Nephron (organoid): ENCODE data around the gene MCCC2.

ENCODE experiments used
- H3K27ac Mint-ChIP-seq, 3 experiments: 2 replicates each; pipeline ENCODE4 v1.8.0; 2020; ENCODE audit warnings: mixed read lengths in 3 of 3, mild to moderate bottlenecking in 2 of 3, moderate library complexity in 1 of 3
- H3K27me3 Mint-ChIP-seq: 2 replicates; pipeline ENCODE4 v1.8.0; 2021; ENCODE audit warnings: low read depth, mild to moderate bottlenecking, moderate library complexity, mixed read lengths
- H3K36me3 Mint-ChIP-seq: 2 replicates; pipeline ENCODE4 v1.8.0; 2020; ENCODE audit warnings: low read depth, mixed read lengths
- H3K4me1 Mint-ChIP-seq: 2 replicates; pipeline ENCODE4 v1.8.0; 2020; ENCODE audit warnings: mixed read lengths
- H3K4me3 Mint-ChIP-seq, 3 experiments: 2 replicates each; pipeline ENCODE4 v1.8.0; 2020; ENCODE audit warnings: mild to moderate bottlenecking in 3 of 3, mixed read lengths in 3 of 3, moderate library complexity in 2 of 3
- H3K9me3 Mint-ChIP-seq: 2 replicates; pipeline ENCODE4 v1.8.0; 2020; ENCODE audit warnings: mixed read lengths
- CTCF ChIP-seq, 3 experiments: fragments of 200-600 bp; sonication (generic); IDR thresholded peaks; one replicate each; pipeline ENCODE4 v1.5.0; 2021; ENCODE audit warnings: antibody characterized with exemption in 3 of 3; ENCODE audit not compliant: unreplicated experiment in 3 of 3

The MCCC2 gene

GRCh38 chr5:71651579-71651978 lies 64.4 kb downstream of the MCCC2 start:
- Mint-ChIP-seq H3K9me3 (no peaks in the 10 kb centered on the region), H3K4me3 (no peak overlapping the region), H3K27me3 (no peaks in the 10 kb centered on the region), H3K27ac (peak overlapping the region in 1 of 3 experiments; percentile 38), H3K36me3 (peaks cover 62% of the 10 kb centered on the region), H3K4me1 (peaks cover 5% of the 10 kb centered on the region)
- no peak for TF ChIP-seq CTCF (IDR thresholded peaks at IDR 0.05; ENCODE audit: unreplicated experiment in 3 of 3)

GRCh38 chr5:71652349-71652748 lies 65.2 kb downstream of the MCCC2 start:
- no peak overlapping the region for H3K4me3 Mint-ChIP-seq
- H3K4me1 Mint-ChIP-seq, result peaks cover 5% of the 10 kb centered on the region
- H3K27me3 Mint-ChIP-seq, result no peaks in the 10 kb centered on the region
- no peaks in the 10 kb centered on the region for H3K9me3 Mint-ChIP-seq
- peak overlapping the region in 1 of 3 experiments; percentile 90 for H3K27ac Mint-ChIP-seq
- no peak for TF ChIP-seq CTCF (IDR thresholded peaks at IDR 0.05; ENCODE audit: unreplicated experiment in 3 of 3)
- peaks cover 62% of the 10 kb centered on the region for H3K36me3 Mint-ChIP-seq

GRCh38 chr5:71652803-71653543 lies 65.8 kb downstream of the MCCC2 start:
- H3K36me3 Mint-ChIP-seq, result peaks cover 62% of the 10 kb centered on the region
- H3K4me3 Mint-ChIP-seq, result peak overlapping the region in 2 of 3 experiments; percentile 0 to 14
- H3K27ac Mint-ChIP-seq, result peak overlapping the region; percentile 49 to 90 (median 77)
- H3K4me1 Mint-ChIP-seq, result peaks cover 5% of the 10 kb centered on the region
- no peaks in the 10 kb centered on the region for H3K9me3 Mint-ChIP-seq
- TF ChIP-seq CTCF (IDR thresholded peaks at IDR 0.05; ENCODE audit: unreplicated experiment in 3 of 3), result no peak
- H3K27me3 Mint-ChIP-seq, result no peaks in the 10 kb centered on the region

GRCh38 chr5:71658916-71659662 lies 71.9 kb downstream of the MCCC2 start:
- no peaks in the 10 kb centered on the region for H3K9me3 Mint-ChIP-seq
- H3K4me1 Mint-ChIP-seq, result no peaks in the 10 kb centered on the region
- no peak overlapping the region for H3K27ac Mint-ChIP-seq

GRCh38 chr5:71662381-71662780 lies 75.2 kb downstream of the MCCC2 start:
- H3K27ac Mint-ChIP-seq, result peak overlapping the region in 1 of 3 experiments; percentile 75

More at GRCh38 chr5:71658916-71659662, 71.9 kb downstream of the MCCC2 start:
- TF ChIP-seq CTCF (IDR thresholded peaks at IDR 0.05; ENCODE audit: unreplicated experiment in 3 of 3), result peak in 2 of 3 experiments; percentile 7 to 8
- Mint-ChIP-seq H3K4me3 (no peak overlapping the region), H3K36me3 (peaks cover 30% of the 10 kb centered on the region), H3K27me3 (no peaks in the 10 kb centered on the region)

More at GRCh38 chr5:71662381-71662780, 75.2 kb downstream of the MCCC2 start:
- Mint-ChIP-seq H3K4me3 (no peak overlapping the region), H3K27me3 (no peaks in the 10 kb centered on the region), H3K9me3 (no peaks in the 10 kb centered on the region), H3K36me3 (peaks cover 12% of the 10 kb centered on the region), H3K4me1 (no peaks in the 10 kb centered on the region)
- TF ChIP-seq CTCF (IDR thresholded peaks at IDR 0.05; ENCODE audit: unreplicated experiment in 3 of 3), result no peak
